K562 (cell line): Measurements from ENCODE around the gene NENF. TPM values are rescaled to one million over a fixed set of nuclear protein-coding genes. Genes with fewer than 3 reads are reported as not detected.

Experiments
- polyA plus RNA-seq, 8 experiments: library from polyadenylated mRNA; depleted of rRNA in 4 of 8; stranded (reverse) in 5 of 8; unstranded in 3 of 8; fragments of >200 nt; fragmentation: Nextera tagmentation in 2 of 8; fragmentation: Illumina TruSeq in 1 of 8; extraction: Ambion mirVana in 2 of 8; extraction: Trizol in 1 of 8; gene quantifications; 2 replicates each; pipeline versions ENCODE4 v1.2.1 to v1.2.3, GENCODE V29; 2011 to 2014; ENCODE audit warnings: inconsistent platforms in 1 of 8, missing spikeins in 1 of 8
- total RNA-seq, 7 experiments: library from RNA; depleted of rRNA in 6 of 7; stranded (reverse); fragments of >200 nt in 6 of 7; fragmentation: Illumina TruSeq in 2 of 7; extraction: Trizol in 2 of 7; gene quantifications; 2 replicates each; pipeline versions ENCODE4 v1.2.1 to v1.2.3, GENCODE V29; 2011 to 2021; ENCODE audit warnings: low replicate concordance in 1 of 7
- TF ChIP-seq, protein P1 (sequence below): fragments of 450-650 bp; IDR thresholded peaks from 2 replicates; pipeline ENCODE4 v1.6.1; 2016; ENCODE audit warnings: mild to moderate bottlenecking, moderate library complexity

The NENF gene
- total and polyA plus RNA-seq, 9 of the 15 experiments (the other 6 are each of a cell fraction or from before 2014, with no cell fraction given), result 6.1 to 100 (median 72.8) TPM

DNA sequence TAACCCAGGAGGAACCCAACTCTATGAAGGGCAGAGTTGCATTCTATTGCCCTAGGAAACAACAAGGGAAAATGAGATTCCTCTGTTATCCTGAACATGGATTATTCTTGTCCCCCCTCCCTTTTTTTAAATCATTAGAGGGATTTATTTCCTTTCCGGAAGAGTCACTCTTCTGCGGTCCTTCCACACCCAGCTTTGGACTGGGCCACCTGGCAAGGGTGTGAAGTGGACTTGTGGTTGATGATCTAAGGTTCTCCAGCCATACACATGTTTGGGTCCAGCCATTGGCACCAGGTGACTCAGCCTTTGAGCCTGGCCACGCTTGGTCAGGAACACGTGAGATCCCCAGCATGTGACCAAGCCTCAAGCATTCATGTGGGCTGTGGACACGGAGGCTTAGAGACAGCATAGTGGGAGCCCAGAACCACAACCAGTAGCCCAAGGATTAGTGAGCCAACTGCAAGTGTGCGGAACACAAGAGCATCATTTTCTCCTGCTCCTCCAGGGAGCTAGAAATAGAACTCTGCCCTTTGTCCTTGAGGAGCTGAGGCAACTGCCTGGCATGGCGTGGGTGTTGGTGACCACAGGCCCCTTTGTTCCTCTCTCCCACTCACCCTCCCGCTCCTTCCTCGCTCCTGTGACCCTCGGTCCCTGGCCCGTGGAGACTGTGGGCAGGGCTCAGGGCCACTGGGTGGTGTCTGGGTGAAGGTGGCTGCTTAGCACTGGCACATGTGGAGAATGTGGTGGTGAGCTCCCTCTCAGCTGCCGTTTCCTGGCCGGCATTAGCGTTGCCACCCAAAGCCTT, 50.1 kb downstream of the NENF start (continued):
- TF ChIP-seq, protein P1, sequence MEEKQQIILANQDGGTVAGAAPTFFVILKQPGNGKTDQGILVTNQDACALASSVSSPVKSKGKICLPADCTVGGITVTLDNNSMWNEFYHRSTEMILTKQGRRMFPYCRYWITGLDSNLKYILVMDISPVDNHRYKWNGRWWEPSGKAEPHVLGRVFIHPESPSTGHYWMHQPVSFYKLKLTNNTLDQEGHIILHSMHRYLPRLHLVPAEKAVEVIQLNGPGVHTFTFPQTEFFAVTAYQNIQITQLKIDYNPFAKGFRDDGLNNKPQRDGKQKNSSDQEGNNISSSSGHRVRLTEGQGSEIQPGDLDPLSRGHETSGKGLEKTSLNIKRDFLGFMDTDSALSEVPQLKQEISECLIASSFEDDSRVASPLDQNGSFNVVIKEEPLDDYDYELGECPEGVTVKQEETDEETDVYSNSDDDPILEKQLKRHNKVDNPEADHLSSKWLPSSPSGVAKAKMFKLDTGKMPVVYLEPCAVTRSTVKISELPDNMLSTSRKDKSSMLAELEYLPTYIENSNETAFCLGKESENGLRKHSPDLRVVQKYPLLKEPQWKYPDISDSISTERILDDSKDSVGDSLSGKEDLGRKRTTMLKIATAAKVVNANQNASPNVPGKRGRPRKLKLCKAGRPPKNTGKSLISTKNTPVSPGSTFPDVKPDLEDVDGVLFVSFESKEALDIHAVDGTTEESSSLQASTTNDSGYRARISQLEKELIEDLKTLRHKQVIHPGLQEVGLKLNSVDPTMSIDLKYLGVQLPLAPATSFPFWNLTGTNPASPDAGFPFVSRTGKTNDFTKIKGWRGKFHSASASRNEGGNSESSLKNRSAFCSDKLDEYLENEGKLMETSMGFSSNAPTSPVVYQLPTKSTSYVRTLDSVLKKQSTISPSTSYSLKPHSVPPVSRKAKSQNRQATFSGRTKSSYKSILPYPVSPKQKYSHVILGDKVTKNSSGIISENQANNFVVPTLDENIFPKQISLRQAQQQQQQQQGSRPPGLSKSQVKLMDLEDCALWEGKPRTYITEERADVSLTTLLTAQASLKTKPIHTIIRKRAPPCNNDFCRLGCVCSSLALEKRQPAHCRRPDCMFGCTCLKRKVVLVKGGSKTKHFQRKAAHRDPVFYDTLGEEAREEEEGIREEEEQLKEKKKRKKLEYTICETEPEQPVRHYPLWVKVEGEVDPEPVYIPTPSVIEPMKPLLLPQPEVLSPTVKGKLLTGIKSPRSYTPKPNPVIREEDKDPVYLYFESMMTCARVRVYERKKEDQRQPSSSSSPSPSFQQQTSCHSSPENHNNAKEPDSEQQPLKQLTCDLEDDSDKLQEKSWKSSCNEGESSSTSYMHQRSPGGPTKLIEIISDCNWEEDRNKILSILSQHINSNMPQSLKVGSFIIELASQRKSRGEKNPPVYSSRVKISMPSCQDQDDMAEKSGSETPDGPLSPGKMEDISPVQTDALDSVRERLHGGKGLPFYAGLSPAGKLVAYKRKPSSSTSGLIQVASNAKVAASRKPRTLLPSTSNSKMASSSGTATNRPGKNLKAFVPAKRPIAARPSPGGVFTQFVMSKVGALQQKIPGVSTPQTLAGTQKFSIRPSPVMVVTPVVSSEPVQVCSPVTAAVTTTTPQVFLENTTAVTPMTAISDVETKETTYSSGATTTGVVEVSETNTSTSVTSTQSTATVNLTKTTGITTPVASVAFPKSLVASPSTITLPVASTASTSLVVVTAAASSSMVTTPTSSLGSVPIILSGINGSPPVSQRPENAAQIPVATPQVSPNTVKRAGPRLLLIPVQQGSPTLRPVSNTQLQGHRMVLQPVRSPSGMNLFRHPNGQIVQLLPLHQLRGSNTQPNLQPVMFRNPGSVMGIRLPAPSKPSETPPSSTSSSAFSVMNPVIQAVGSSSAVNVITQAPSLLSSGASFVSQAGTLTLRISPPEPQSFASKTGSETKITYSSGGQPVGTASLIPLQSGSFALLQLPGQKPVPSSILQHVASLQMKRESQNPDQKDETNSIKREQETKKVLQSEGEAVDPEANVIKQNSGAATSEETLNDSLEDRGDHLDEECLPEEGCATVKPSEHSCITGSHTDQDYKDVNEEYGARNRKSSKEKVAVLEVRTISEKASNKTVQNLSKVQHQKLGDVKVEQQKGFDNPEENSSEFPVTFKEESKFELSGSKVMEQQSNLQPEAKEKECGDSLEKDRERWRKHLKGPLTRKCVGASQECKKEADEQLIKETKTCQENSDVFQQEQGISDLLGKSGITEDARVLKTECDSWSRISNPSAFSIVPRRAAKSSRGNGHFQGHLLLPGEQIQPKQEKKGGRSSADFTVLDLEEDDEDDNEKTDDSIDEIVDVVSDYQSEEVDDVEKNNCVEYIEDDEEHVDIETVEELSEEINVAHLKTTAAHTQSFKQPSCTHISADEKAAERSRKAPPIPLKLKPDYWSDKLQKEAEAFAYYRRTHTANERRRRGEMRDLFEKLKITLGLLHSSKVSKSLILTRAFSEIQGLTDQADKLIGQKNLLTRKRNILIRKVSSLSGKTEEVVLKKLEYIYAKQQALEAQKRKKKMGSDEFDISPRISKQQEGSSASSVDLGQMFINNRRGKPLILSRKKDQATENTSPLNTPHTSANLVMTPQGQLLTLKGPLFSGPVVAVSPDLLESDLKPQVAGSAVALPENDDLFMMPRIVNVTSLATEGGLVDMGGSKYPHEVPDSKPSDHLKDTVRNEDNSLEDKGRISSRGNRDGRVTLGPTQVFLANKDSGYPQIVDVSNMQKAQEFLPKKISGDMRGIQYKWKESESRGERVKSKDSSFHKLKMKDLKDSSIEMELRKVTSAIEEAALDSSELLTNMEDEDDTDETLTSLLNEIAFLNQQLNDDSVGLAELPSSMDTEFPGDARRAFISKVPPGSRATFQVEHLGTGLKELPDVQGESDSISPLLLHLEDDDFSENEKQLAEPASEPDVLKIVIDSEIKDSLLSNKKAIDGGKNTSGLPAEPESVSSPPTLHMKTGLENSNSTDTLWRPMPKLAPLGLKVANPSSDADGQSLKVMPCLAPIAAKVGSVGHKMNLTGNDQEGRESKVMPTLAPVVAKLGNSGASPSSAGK, result peak; percentile 66
